Kidney epithelial cell (primary cell): ENCODE results near the gene AIM2. TPM values are rescaled to one million over a fixed set of nuclear protein-coding genes. Genes with fewer than 3 reads are reported as not detected.
"Not testable (repeated sequence)": the region's sequence is repeated elsewhere in the genome, so short reads cannot be mapped to it uniquely, and the experiment has no call there.

ENCODE experiments used
- DNase-seq: peaks from one replicate; pipeline ENCODE4 v3.0.0-alpha.2; 2010; ENCODE audit warnings: low read depth
- H3K27me3 ChIP-seq: 2 replicates; pipeline ENCODE4 v1.6.0; 2011; ENCODE audit warnings: low read length; ENCODE audit not compliant: control insufficient read depth, insufficient read depth
- H3K36me3 ChIP-seq: 2 replicates; pipeline ENCODE4 v1.5.1; 2011; ENCODE audit warnings: low read length; ENCODE audit not compliant: control insufficient read depth, insufficient read depth
- H3K4me3 ChIP-seq: 2 replicates; pipeline ENCODE4 v1.5.1; 2011; ENCODE audit warnings: low read depth, mild to moderate bottlenecking, control low read depth, low read length
- total RNA-seq: library from RNA; depleted of rRNA; stranded (reverse); fragments of >200 nt; gene quantifications from 2 replicates; pipeline ENCODE4 v1.2.3, GENCODE V29; 2015
- TF ChIP-seq, protein P1 (sequence below): IDR thresholded peaks from 2 replicates; pipeline ENCODE4 v1.5.1; 2011; ENCODE audit warnings: mild to moderate bottlenecking, moderate library complexity, low read length, control low read depth, inconsistent platforms; ENCODE audit not compliant: insufficient read depth, poor library complexity, severe bottlenecking

AIM2 gene
- total RNA-seq, 1 donor from 2014 or later, result not detected

- Histone ChIP-seq H3K36me3 (no peaks in the 10 kb centered on the region), H3K27me3 (no peaks in the 10 kb centered on the region), H3K4me3 (no peak overlapping the region)
- DNase-seq, result no peak
- TF ChIP-seq, protein P1, sequence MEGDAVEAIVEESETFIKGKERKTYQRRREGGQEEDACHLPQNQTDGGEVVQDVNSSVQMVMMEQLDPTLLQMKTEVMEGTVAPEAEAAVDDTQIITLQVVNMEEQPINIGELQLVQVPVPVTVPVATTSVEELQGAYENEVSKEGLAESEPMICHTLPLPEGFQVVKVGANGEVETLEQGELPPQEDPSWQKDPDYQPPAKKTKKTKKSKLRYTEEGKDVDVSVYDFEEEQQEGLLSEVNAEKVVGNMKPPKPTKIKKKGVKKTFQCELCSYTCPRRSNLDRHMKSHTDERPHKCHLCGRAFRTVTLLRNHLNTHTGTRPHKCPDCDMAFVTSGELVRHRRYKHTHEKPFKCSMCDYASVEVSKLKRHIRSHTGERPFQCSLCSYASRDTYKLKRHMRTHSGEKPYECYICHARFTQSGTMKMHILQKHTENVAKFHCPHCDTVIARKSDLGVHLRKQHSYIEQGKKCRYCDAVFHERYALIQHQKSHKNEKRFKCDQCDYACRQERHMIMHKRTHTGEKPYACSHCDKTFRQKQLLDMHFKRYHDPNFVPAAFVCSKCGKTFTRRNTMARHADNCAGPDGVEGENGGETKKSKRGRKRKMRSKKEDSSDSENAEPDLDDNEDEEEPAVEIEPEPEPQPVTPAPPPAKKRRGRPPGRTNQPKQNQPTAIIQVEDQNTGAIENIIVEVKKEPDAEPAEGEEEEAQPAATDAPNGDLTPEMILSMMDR, result no peak
Observed at GRCh38 chr1:159058751-159059150, 17.8 kb downstream of the AIM2 start.

GRCh38 chr1:159056069-159056698 is 20.4 kb downstream of the AIM2 start:
- Histone ChIP-seq H3K27me3 (no peaks in the 10 kb centered on the region), H3K36me3 (no peaks in the 10 kb centered on the region), H3K4me3 (no peak overlapping the region)
- no peak for DNase-seq
- TF ChIP-seq, protein P1, result no peak

DNA sequence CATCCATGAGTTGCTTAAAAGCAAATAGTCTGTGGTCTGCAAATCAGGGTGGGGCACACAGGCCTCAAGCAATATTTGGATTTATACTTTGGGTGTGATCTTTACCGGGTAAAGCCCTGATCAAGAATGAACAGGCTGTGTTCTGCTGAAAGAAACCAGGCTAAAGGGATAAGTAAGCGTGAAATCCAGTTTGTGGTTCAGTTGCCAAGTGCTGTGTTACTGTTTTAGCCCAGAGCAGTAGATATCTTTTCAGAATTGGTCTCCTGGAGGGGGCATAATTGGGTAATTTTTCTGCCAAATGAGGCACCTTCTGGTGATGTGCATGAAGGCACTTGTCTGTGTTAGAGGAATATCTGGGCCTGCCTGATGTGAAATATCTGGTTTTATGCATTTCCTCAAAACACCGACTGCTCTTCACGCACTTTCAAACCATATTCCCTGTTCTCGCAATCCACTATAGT is 21.4 kb downstream of the AIM2 start:
- H3K4me3 ChIP-seq, result no peak overlapping the region
- DNase-seq, result no peak
- H3K27me3 ChIP-seq, result no peaks in the 10 kb centered on the region
- H3K36me3 ChIP-seq, result no peaks in the 10 kb centered on the region
- TF ChIP-seq, protein P1, result no peak

DNA sequence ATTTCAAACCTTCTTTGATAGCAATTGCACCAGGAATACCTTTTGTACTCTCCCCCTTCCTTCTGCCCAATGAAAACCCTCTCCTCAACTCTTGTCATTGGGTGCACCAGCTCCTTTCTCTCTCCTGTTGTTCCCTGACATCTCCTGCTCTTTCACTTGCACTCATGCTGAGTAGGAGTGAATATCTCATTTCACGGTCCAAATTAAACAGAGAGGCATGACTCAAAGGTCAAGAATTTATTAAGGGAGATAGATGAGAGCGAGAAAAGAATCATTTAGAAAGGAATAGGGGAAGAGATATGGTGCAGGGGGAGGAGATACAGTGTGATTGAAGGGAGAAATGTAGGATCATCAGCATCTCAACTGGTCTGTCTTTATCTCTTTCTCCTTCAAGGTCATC is 22.1 kb downstream of the AIM2 start:
- Histone ChIP-seq H3K27me3 (no peaks in the 10 kb centered on the region), H3K36me3 (no peaks in the 10 kb centered on the region), H3K4me3 (no peak overlapping the region)
- no peak for DNase-seq
- TF ChIP-seq, protein P1, result no peak

GRCh38 chr1:159051436-159051835 is 25.1 kb downstream of the AIM2 start:
- no peak for DNase-seq
- Histone ChIP-seq H3K36me3 (no peaks in the 10 kb centered on the region), H3K27me3 (no peaks in the 10 kb centered on the region), H3K4me3 (no peak overlapping the region)
- TF ChIP-seq, protein P1, result no peak

DNA sequence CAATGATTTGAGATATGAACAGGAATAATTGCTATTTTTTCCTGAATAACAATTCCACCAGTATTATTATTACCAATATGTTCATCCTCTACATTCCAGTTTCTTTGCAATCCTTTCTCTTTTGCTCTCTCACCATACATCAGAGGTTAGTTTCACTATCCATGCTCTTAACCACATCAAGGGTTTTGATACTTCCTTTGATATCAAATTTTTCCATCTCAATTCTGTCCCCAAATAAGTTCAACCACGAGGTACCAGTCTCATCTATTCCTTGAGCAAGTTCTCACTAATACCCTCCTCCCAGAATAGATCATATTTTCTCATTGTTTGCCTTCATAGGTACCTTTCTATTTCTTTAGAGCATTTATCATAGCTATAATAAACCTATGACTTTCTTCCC is 30.1 kb downstream of the AIM2 start:
- not testable (repeated sequence) for DNase-seq, H3K27me3 ChIP-seq, H3K36me3 ChIP-seq

More for the DNA sequence above, 30.1 kb downstream of the AIM2 start:
- H3K4me3 ChIP-seq, result not testable (repeated sequence)
